K562 (cell line): Measurements from ENCODE around the gene SERPINH1. TPM values are rescaled to one million over a fixed set of nuclear protein-coding genes. Genes with fewer than 3 reads are reported as not detected.
A peak's percentile ranks its signal among the peaks of the same experiment; 100 is the strongest.

Source experiments
- ARNT ChIP-seq, 2 experiments: fragments of 450-650 bp; IDR thresholded peaks; 2 replicates each; pipeline ENCODE4 v1.6.1; 2016; ENCODE audit warnings: mild to moderate bottlenecking in 1 of 2
- ATF4 ChIP-seq: fragments of 450-650 bp; formaldehyde crosslinking; IDR thresholded peaks from 2 replicates; pipeline ENCODE4 v1.4.0; 2022; ENCODE audit warnings: mild to moderate bottlenecking, moderate library complexity
- CBX1 ChIP-seq: sonication (generic); IDR thresholded peaks from 2 replicates; pipeline ENCODE4 v1.6.1; 2016; ENCODE audit warnings: antibody characterized with exemption, low read depth, mild to moderate bottlenecking
- DDX20 ChIP-seq: fragments of 450-650 bp; IDR thresholded peaks from 2 replicates; pipeline ENCODE4 v1.6.1; 2016; ENCODE audit warnings: missing genetic modification characterization, low read depth, mild to moderate bottlenecking, missing compliant biosample characterization, moderate library complexity
- EWSR1 ChIP-seq: fragments of 450-650 bp; IDR thresholded peaks from 2 replicates; pipeline ENCODE4 v1.6.1; 2018; ENCODE audit warnings: borderline replicate concordance, mild to moderate bottlenecking, low read depth, moderate library complexity; ENCODE audit not compliant: partially characterized antibody
- GATAD2B ChIP-seq: fragments of 450-650 bp; IDR thresholded peaks from 2 replicates; pipeline ENCODE4 v1.6.1; 2017; ENCODE audit warnings: mild to moderate bottlenecking, borderline replicate concordance
- IRF2 ChIP-seq: sonication (generic); formaldehyde crosslinking; IDR thresholded peaks from 2 replicates; pipeline ENCODE4 v1.8.1; 2022; ENCODE audit warnings: mild to moderate bottlenecking, missing genetic modification reagents
- KAT7 ChIP-seq: sonication (generic); formaldehyde crosslinking; IDR thresholded peaks from 2 replicates; pipeline ENCODE4 v1.8.0; 2022; ENCODE audit warnings: missing genetic modification reagents, mild to moderate bottlenecking, borderline replicate concordance
- L3MBTL2 ChIP-seq: fragments of 450-650 bp; IDR thresholded peaks from 2 replicates; pipeline ENCODE4 v1.6.1; 2016; ENCODE audit warnings: mild to moderate bottlenecking, moderate library complexity
- NCOA4 ChIP-seq: fragments of 450-650 bp; IDR thresholded peaks from 2 replicates; pipeline ENCODE4 v1.6.1; 2018; ENCODE audit warnings: mild to moderate bottlenecking; ENCODE audit not compliant: partially characterized antibody
- NFE2 ChIP-seq: IDR thresholded peaks from 2 replicates; pipeline ENCODE4 v1.6.1; 2014; ENCODE audit warnings: antibody characterized with exemption, low read depth
- NR0B1 ChIP-seq: fragments of 450-650 bp; IDR thresholded peaks from one replicate; pipeline ENCODE4 v1.6.1; 2018; ENCODE audit warnings: mild to moderate bottlenecking, moderate library complexity; ENCODE audit not compliant: partially characterized antibody
- NR2F6 ChIP-seq: fragments of 450-650 bp; formaldehyde crosslinking; IDR thresholded peaks from 2 replicates; pipeline ENCODE4 v1.4.0; 2020; ENCODE audit warnings: mild to moderate bottlenecking
- PKNOX1 ChIP-seq: fragments of 450-650 bp; IDR thresholded peaks from 2 replicates; pipeline ENCODE4 v1.6.1; 2016
- RBFOX2 ChIP-seq: fragments of 200-400 bp; formaldehyde crosslinking; IDR thresholded peaks from 2 replicates; pipeline ENCODE4 v1.6.1; 2017; ENCODE audit warnings: low read depth, mild to moderate bottlenecking, low read length, moderate library complexity
- RFX7 ChIP-seq: fragments of 250-450 bp; sonication (Bioruptor Pico); IDR thresholded peaks from 2 replicates; pipeline ENCODE4 v1.5.1; 2021; ENCODE audit warnings: mild to moderate bottlenecking
- SMARCE1 ChIP-seq: fragments of 450-650 bp; IDR thresholded peaks from 2 replicates; pipeline ENCODE4 v1.7.1; 2016; ENCODE audit warnings: mild to moderate bottlenecking
- TAF7 ChIP-seq: fragments of 450-650 bp; IDR thresholded peaks from 2 replicates; pipeline ENCODE4 v1.6.1; 2016; ENCODE audit warnings: missing genetic modification characterization, missing compliant biosample characterization
- TCF3 ChIP-seq: sonication (generic); formaldehyde crosslinking; IDR thresholded peaks from 2 replicates; pipeline ENCODE4 v1.4.0; 2020; ENCODE audit warnings: mild to moderate bottlenecking, missing genetic modification reagents
- ZBTB33 ChIP-seq: sonication (generic); formaldehyde crosslinking; IDR thresholded peaks from 2 replicates; pipeline ENCODE4 v1.8.1; 2023; ENCODE audit warnings: mild to moderate bottlenecking, missing genetic modification reagents
- ZNF197 ChIP-seq: fragments of 200-800 bp; sonication (Bioruptor generic); IDR thresholded peaks from 2 replicates; pipeline ENCODE4 v1.6.1; 2016; ENCODE audit warnings: low read depth, missing genetic modification characterization, missing compliant biosample characterization
- ZNF354B ChIP-seq: fragments of 250-450 bp; sonication (Bioruptor Pico); IDR thresholded peaks from 2 replicates; pipeline ENCODE4 v1.4.0; 2020
- ZNF57 ChIP-seq: fragments of 450-650 bp; formaldehyde crosslinking; IDR thresholded peaks from 2 replicates; pipeline ENCODE4 v1.4.0; 2020; ENCODE audit warnings: mild to moderate bottlenecking, moderate library complexity
- ZNF668 ChIP-seq: fragments of 250-450 bp; sonication (Bioruptor Pico); IDR thresholded peaks from 2 replicates; pipeline ENCODE4 v1.8.0; 2022; ENCODE audit warnings: mild to moderate bottlenecking, inconsistent platforms
- ZNF696 ChIP-seq: fragments of 250-450 bp; sonication (Bioruptor Pico); conservative IDR thresholded peaks from 2 replicates; pipeline ENCODE4 v1.4.0; 2020; ENCODE audit warnings: mild to moderate bottlenecking, moderate library complexity
- ZZZ3 ChIP-seq: fragments of 450-650 bp; IDR thresholded peaks from 2 replicates; pipeline ENCODE4 v1.6.1; 2016; ENCODE audit warnings: antibody characterized with exemption, mild to moderate bottlenecking, moderate library complexity
- polyA plus RNA-seq, 8 experiments: library from polyadenylated mRNA; depleted of rRNA in 4 of 8; stranded (reverse) in 5 of 8; unstranded in 3 of 8; fragments of >200 nt; fragmentation: Nextera tagmentation in 2 of 8; fragmentation: Illumina TruSeq in 1 of 8; extraction: Ambion mirVana in 2 of 8; extraction: Trizol in 1 of 8; gene quantifications; 2 replicates each; pipeline versions ENCODE4 v1.2.1 to v1.2.3, GENCODE V29; 2011 to 2014; ENCODE audit warnings: inconsistent platforms in 1 of 8, missing spikeins in 1 of 8
- total RNA-seq, 7 experiments: library from RNA; depleted of rRNA in 6 of 7; stranded (reverse); fragments of >200 nt in 6 of 7; fragmentation: Illumina TruSeq in 2 of 7; extraction: Trizol in 2 of 7; gene quantifications; 2 replicates each; pipeline versions ENCODE4 v1.2.1 to v1.2.3, GENCODE V29; 2011 to 2021; ENCODE audit warnings: low replicate concordance in 1 of 7

The SERPINH1 gene
- total and polyA plus RNA-seq, 9 of the 15 experiments (the other 6 are each of a cell fraction or from before 2014, with no cell fraction given): 2.8 to 106 (median 67.9) TPM

- TF ChIP-seq ATF4 (CRISPR knock-in tag) (no peak), ARNT (IDR thresholded peaks at IDR 0.05) (peak; percentile 16 to 72; a peak in 3 of 4 replicates), ZNF696 (CRISPR knock-in tag) (no peak), ZNF354B (CRISPR knock-in tag) (no peak), NFE2 (no peak), ZBTB33 (CRISPR knock-in tag) (no peak), ZNF197 (CRISPR knock-in tag) (peak; percentile 85), PKNOX1 (peak; percentile 73), ZNF668 (no peak), NCOA4 (no peak), RBFOX2 (peak; percentile 64), GATAD2B (peak; percentile 74), DDX20 (tag) (no peak), NR0B1 (no peak), TAF7 (tag) (no peak), EWSR1 (no peak), TCF3 (CRISPR knock-in tag) (peak; percentile 97), ZZZ3 (no peak), SMARCE1 (peak; percentile 92), L3MBTL2 (peak; percentile 94), RFX7 (CRISPR knock-in tag) (no peak), NR2F6 (CRISPR knock-in tag) (no peak), IRF2 (no peak), CBX1 (peak; percentile 69; the same call in 1 of the 2 replicates), ZNF57 (CRISPR knock-in tag) (no peak), KAT7 (CRISPR knock-in tag) (peak; percentile 78; the same call in 1 of the 2 replicates)
These were observed 27.6 kb upstream of the SERPINH1 start (continued) for GRCh38 chr11:75534259-75535069.
